ENCODE results near the gene VSX1.

Gene VSX1

DNA sequence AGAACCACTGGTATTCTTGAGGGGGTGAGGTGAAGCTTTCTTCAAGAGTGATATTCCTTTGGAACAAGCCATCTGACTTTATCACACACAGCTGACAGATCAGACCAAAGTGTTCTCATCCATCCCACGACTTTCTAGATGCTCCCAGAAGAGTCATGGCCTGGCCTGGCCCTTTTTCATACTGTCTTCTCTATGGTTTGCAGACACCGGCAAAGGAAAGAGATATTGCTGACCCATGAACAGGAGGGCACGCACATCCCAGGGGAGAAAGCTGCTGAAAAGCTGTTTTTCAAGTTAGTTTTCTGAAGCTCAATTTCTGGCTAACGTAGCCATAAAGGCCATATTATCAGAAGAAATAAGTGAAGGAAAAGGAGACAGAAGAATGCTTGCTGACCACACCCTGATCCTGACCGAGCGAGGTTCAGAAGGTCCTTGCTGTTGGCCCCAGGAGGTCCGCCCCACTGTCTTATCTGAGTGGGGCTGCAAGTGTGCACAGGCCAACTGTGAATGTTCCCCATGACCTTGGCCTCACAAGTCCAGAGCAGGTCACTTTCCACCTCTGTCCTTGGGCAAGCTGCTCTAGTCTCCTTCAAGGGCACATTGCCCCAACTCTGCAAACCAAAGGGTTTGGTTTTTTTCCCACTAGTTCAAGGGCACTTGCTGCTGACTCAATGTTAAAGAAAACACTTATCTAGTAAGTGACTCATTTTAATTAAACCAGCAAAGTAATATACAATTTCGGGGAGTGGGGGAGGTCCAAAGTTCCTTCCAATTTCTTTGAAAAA lies 26.0 kb downstream of the VSX1 start:
- no peak overlapping the region for H3K4me3 ChIP-seq (ENCODE audit: low read depth, low read length)
- POLR2A ChIA-PET: interaction anchor here (0.6 kb wide), 1 partner anchor 523 kb away, joined by 3 read pairs; no protein-coding TSS in a partner anchor

DNA sequence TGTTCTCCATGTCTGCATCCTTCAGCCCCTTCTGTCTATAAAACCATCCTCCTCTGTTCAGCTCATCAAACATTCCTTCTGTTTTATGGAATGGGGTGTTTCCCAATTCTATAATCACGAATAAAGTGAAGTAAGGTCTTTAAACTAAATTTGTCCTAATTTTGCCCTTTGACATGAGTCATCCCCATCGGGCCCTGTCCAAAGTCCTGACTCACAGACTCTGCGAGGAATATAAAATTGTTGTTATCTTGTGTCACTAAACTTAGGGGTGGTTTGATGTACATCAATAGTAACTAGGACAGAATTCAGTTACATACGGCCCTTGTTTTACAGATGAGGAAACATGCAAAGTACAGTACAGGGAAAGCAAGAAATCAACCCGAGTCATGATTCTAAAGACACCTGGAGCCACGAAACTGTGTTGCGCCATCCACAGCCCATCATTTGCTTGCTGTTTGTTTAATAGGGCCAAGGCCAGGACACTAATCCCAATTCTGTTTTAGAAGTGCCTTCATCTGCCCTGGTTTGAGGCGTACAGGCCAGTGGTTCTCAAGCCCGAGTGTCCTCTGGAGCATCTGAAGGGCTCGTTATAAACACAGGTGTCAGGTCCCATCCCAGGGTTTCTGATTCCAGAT lies 26.8 kb downstream of the VSX1 start:
- H3K36me3 ChIP-seq (ENCODE audit: control insufficient read depth in 2 of 2, insufficient read depth in 1 of 2, low read length in 2 of 2): no peaks in the 10 kb centered on the region
- no peak overlapping the region for H3K4me3 ChIP-seq (ENCODE audit: low read depth, low read length)
- TF ChIP-seq, protein P1, sequence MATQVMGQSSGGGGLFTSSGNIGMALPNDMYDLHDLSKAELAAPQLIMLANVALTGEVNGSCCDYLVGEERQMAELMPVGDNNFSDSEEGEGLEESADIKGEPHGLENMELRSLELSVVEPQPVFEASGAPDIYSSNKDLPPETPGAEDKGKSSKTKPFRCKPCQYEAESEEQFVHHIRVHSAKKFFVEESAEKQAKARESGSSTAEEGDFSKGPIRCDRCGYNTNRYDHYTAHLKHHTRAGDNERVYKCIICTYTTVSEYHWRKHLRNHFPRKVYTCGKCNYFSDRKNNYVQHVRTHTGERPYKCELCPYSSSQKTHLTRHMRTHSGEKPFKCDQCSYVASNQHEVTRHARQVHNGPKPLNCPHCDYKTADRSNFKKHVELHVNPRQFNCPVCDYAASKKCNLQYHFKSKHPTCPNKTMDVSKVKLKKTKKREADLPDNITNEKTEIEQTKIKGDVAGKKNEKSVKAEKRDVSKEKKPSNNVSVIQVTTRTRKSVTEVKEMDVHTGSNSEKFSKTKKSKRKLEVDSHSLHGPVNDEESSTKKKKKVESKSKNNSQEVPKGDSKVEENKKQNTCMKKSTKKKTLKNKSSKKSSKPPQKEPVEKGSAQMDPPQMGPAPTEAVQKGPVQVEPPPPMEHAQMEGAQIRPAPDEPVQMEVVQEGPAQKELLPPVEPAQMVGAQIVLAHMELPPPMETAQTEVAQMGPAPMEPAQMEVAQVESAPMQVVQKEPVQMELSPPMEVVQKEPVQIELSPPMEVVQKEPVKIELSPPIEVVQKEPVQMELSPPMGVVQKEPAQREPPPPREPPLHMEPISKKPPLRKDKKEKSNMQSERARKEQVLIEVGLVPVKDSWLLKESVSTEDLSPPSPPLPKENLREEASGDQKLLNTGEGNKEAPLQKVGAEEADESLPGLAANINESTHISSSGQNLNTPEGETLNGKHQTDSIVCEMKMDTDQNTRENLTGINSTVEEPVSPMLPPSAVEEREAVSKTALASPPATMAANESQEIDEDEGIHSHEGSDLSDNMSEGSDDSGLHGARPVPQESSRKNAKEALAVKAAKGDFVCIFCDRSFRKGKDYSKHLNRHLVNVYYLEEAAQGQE (tag by site-specific recombination; IDR thresholded peaks at IDR 0.05): peak; percentile 93
- TF ChIP-seq ZNF391 (tag by site-specific recombination; IDR thresholded peaks at IDR 0.05; ENCODE audit: borderline replicate concordance, low read depth): no peak
- no peak overlapping the region for H3K27ac ChIP-seq (ENCODE audit: extremely low read depth, low read depth, low read length)
- H3K9me3 ChIP-seq (ENCODE audit: control insufficient read depth, insufficient read depth, low read depth, low read length): no peaks in the 10 kb centered on the region
- ChIA-PET POLR2A (no interaction called here), CTCF (interaction anchor here (0.5 to 1.0 kb wide), 3 partner anchors 61 to 241 kb away, joined by 3 read pairs; no protein-coding TSS in a partner anchor)
- H3K4me1 ChIP-seq (ENCODE audit: control insufficient read depth, insufficient read depth, low read length): peaks cover 6% of the 10 kb centered on the region

More for the DNA sequence above, 26.0 kb downstream of the VSX1 start:
- Histone ChIP-seq H3K36me3 (ENCODE audit: control insufficient read depth in 2 of 2, insufficient read depth in 1 of 2, low read length in 2 of 2) (no peaks in the 10 kb centered on the region), H3K27ac (ENCODE audit: extremely low read depth, low read depth, low read length) (no peak overlapping the region), H3K4me1 (ENCODE audit: control insufficient read depth, insufficient read depth, low read length) (peaks cover 6% of the 10 kb centered on the region), H3K9me3 (ENCODE audit: control insufficient read depth, insufficient read depth, low read depth, low read length) (no peaks in the 10 kb centered on the region)
- TF ChIP-seq, protein P2, sequence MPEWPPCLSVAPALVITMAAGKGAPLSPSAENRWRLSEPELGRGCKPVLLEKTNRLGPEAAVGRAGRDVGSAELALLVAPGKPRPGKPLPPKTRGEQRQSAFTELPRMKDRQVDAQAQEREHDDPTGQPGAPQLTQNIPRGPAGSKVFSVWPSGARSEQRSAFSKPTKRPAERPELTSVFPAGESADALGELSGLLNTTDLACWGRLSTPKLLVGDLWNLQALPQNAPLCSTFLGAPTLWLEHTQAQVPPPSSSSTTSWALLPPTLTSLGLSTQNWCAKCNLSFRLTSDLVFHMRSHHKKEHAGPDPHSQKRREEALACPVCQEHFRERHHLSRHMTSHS (tag by site-specific recombination; IDR thresholded peaks at IDR 0.05): no peak
- TF ChIP-seq ZBTB20 (tag by site-specific recombination; IDR thresholded peaks at IDR 0.05) (no peak), ZNF629 (tag by site-specific recombination; IDR thresholded peaks at IDR 0.05) (0 out of 2 replicates have a peak, but pooled peaks have one; percentile 19), ZNF146 (tag by site-specific recombination; IDR thresholded peaks at IDR 0.05) (0 out of 2 replicates have a peak, but pooled peaks have one; percentile 44)
- TF ChIP-seq, protein P3, sequence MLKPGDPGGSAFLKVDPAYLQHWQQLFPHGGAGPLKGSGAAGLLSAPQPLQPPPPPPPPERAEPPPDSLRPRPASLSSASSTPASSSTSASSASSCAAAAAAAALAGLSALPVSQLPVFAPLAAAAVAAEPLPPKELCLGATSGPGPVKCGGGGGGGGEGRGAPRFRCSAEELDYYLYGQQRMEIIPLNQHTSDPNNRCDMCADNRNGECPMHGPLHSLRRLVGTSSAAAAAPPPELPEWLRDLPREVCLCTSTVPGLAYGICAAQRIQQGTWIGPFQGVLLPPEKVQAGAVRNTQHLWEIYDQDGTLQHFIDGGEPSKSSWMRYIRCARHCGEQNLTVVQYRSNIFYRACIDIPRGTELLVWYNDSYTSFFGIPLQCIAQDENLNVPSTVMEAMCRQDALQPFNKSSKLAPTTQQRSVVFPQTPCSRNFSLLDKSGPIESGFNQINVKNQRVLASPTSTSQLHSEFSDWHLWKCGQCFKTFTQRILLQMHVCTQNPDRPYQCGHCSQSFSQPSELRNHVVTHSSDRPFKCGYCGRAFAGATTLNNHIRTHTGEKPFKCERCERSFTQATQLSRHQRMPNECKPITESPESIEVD (tag by site-specific recombination; IDR thresholded peaks at IDR 0.05): peak; percentile 51
- CTCF ChIA-PET: interaction anchor here (0.5 to 1.0 kb wide), 2 partner anchors 62 to 241 kb away, joined by 3 read pairs; no protein-coding TSS in a partner anchor

DNA sequence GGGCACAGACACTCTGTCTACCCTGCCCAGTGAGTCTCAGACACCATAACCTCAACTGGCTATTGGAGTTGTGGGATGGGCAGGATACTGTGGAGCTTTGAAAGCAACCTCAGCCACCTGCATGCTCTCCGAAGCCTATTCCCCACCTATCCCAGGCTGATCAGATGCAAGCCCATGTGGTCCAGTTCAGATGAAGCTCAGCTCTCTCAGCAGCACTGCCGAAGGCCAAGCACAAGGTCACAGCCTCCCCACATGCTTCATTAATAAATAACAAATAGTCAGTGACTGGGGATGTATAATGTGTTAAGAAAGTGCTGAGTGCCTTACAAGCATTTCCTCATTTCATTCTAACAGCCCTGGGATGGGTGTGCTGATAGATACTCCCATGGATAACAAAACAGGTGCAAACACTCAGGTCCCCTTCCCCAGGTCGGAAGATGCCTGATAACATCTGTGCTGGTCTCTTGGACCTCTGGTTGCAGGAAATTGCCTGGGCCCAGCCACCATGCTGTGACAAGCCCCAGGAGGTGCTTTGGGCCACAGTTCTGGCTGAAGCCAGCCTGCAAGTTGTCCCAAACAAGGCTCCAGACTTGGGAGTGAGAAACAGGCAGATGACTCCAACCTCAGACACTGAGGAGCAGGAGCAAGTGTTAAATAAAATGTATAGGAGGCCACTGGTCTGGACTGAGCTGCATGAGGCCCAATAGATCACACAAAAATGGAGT lies 27.7 kb downstream of the VSX1 start:
- H3K4me3 ChIP-seq (ENCODE audit: low read depth, low read length): no peak overlapping the region
- TF ChIP-seq, protein P2 (tag by site-specific recombination; IDR thresholded peaks at IDR 0.05): no peak
- TF ChIP-seq ZNF843 (tag by site-specific recombination; IDR thresholded peaks at IDR 0.05) (no peak), ZNF660 (tag by site-specific recombination; IDR thresholded peaks at IDR 0.05) (no peak), ZNF624 (tag by site-specific recombination; IDR thresholded peaks at IDR 0.05) (no peak), FEZF1 (tag by site-specific recombination; IDR thresholded peaks at IDR 0.05) (no peak)
- no peaks in the 10 kb centered on the region for H3K36me3 ChIP-seq (ENCODE audit: control insufficient read depth in 2 of 2, insufficient read depth in 1 of 2, low read length in 2 of 2)
- ChIA-PET POLR2A (no interaction called here), CTCF (interaction anchor here (0.7 kb wide), 1 partner anchor 126 kb away, joined by 3 read pairs; no protein-coding TSS in a partner anchor)
- H3K9me3 ChIP-seq (ENCODE audit: control insufficient read depth, insufficient read depth, low read depth, low read length): no peaks in the 10 kb centered on the region
- H3K27ac ChIP-seq (ENCODE audit: extremely low read depth, low read depth, low read length): no peak overlapping the region
- H3K4me1 ChIP-seq (ENCODE audit: control insufficient read depth, insufficient read depth, low read length): peaks cover 6% of the 10 kb centered on the region

Data from HEK293 (cell line).